GM23338 (cell line): ENCODE data around the gene SBK3. TPM values are rescaled to one million over a fixed set of nuclear protein-coding genes. Genes with fewer than 3 reads are reported as not detected.
"Not testable (repeated sequence)": the region's sequence is repeated elsewhere in the genome, so short reads cannot be mapped to it uniquely, and the experiment has no call there.

Experiments used
- ATAC-seq: fragments of 200-7000 bp; cut with Tn5 transposase; 3 replicates; pipeline ENCODE4 v1.9.1; 2020
- DNase-seq: peaks from one replicate; pipeline ENCODE4 v3.0.0-alpha.2; 2015; ENCODE audit warnings: low spot score
- H2AFZ ChIP-seq: fragments of 200-600 bp; sonication (generic); 2 replicates; pipeline ENCODE4 v1.8.0; 2016; ENCODE audit warnings: antibody characterized with exemption, mild to moderate bottlenecking, moderate library complexity
- H3F3A ChIP-seq: fragments of 200-600 bp; sonication (generic); replicated peaks from 2 replicates; pipeline ENCODE4 v1.8.0; 2017; ENCODE audit warnings: antibody characterized with exemption, mixed run types, low read depth
- H3K27ac ChIP-seq: fragments of 200-600 bp; sonication (generic); 2 replicates; pipeline ENCODE4 v1.6.1; 2016; ENCODE audit warnings: low read depth
- H3K27me3 ChIP-seq: fragments of 200-600 bp; sonication (generic); 2 replicates; pipeline ENCODE4 v1.8.0; 2016; ENCODE audit warnings: mild to moderate bottlenecking, mixed run types, moderate library complexity; ENCODE audit not compliant: insufficient read depth
- H3K36me3 ChIP-seq: fragments of 200-600 bp; sonication (generic); 2 replicates; pipeline ENCODE4 v1.8.0; 2016; ENCODE audit warnings: mild to moderate bottlenecking; ENCODE audit not compliant: insufficient read depth
- H3K4me1 ChIP-seq: fragments of 200-600 bp; sonication (generic); 2 replicates; pipeline ENCODE4 v1.8.0; 2016; ENCODE audit warnings: mild to moderate bottlenecking, moderate library complexity; ENCODE audit not compliant: insufficient read depth
- H3K4me2 ChIP-seq: fragments of 200-600 bp; sonication (generic); 2 replicates; pipeline ENCODE4 v1.7.1; 2017; ENCODE audit warnings: mixed run types
- H3K4me3 ChIP-seq: fragments of 200-600 bp; sonication (generic); 2 replicates; pipeline ENCODE4 v1.6.1; 2016; ENCODE audit warnings: mixed run types
- H3K79me2 ChIP-seq: fragments of 200-600 bp; sonication (generic); replicated peaks from 2 replicates; pipeline ENCODE4 v1.8.0; 2017; ENCODE audit warnings: mild to moderate bottlenecking; ENCODE audit not compliant: insufficient read depth
- H3K9me2 ChIP-seq: fragments of 200-600 bp; sonication (generic); 2 replicates; pipeline ENCODE4 v1.8.0; 2017; ENCODE audit not compliant: insufficient read depth
- H4K20me1 ChIP-seq: fragments of 200-600 bp; sonication (generic); replicated peaks from 2 replicates; pipeline ENCODE4 v1.8.0; 2017; ENCODE audit warnings: mild to moderate bottlenecking; ENCODE audit not compliant: insufficient read depth
- H3K27ac Mint-ChIP-seq: 2 replicates; pipeline ENCODE4 v1.8.0; 2020; ENCODE audit warnings: inconsistent platforms, mild to moderate bottlenecking, moderate library complexity, mixed read lengths
- H3K27me3 Mint-ChIP-seq: 3 replicates; pipeline ENCODE4 v1.8.0; 2022; ENCODE audit warnings: low read depth, mild to moderate bottlenecking, moderate library complexity, mixed read lengths, inconsistent platforms; ENCODE audit not compliant: insufficient read depth, poor library complexity
- H3K36me3 Mint-ChIP-seq: 3 replicates; pipeline ENCODE4 v1.8.0; 2021; ENCODE audit warnings: low read depth, mild to moderate bottlenecking, inconsistent platforms, moderate library complexity, mixed read lengths
- H3K4me1 Mint-ChIP-seq: 3 replicates; pipeline ENCODE4 v1.8.0; 2020; ENCODE audit warnings: mild to moderate bottlenecking, inconsistent platforms, mixed read lengths
- H3K4me3 Mint-ChIP-seq: 3 replicates; pipeline ENCODE4 v1.8.0; 2021; ENCODE audit warnings: moderate library complexity, mild to moderate bottlenecking, inconsistent platforms, mixed read lengths
- H3K9me3 Mint-ChIP-seq: 3 replicates; pipeline ENCODE4 v1.8.0; 2020; ENCODE audit warnings: moderate library complexity, mild to moderate bottlenecking, inconsistent platforms, mixed read lengths
- CREB1 ChIP-seq: fragments of 250-450 bp; sonication (Bioruptor Pico); IDR thresholded peaks from 2 replicates; pipeline ENCODE4 v1.5.0; 2020; ENCODE audit warnings: low read depth, mild to moderate bottlenecking, moderate library complexity
- STAT1 ChIP-seq: IDR thresholded peaks from one replicate; pipeline ENCODE4 v1.6.1; 2016; ENCODE audit warnings: antibody characterized with exemption; ENCODE audit not compliant: unreplicated experiment
- ZNF331 ChIP-seq: fragments of 250-450 bp; sonication (Bioruptor Pico); IDR thresholded peaks from 2 replicates; pipeline ENCODE4 v1.5.0; 2020; ENCODE audit warnings: low read depth, mild to moderate bottlenecking, moderate library complexity
- polyA plus RNA-seq: library from polyadenylated mRNA; unstranded; fragments of >200 nt; fragmentation: Nextera tagmentation; extraction: Ambion mirVana; gene quantifications from 2 replicates; pipeline ENCODE4 v1.2.1, GENCODE V29; 2016
- total RNA-seq: library from RNA; depleted of rRNA; stranded (reverse); fragments of >200 nt; shearing (Covaris generic); gene quantifications from 2 replicates; pipeline ENCODE4 v1.2.3, GENCODE V29; 2014
- TF ChIP-seq, protein P1 (sequence below): IDR thresholded peaks from 2 replicates; pipeline ENCODE4 v1.6.1; 2016; ENCODE audit warnings: antibody characterized with exemption
- TF ChIP-seq, protein P2 (sequence below): IDR thresholded peaks from one replicate; pipeline ENCODE4 v1.6.1; 2018; ENCODE audit warnings: antibody characterized with exemption; ENCODE audit not compliant: unreplicated experiment

SBK3 gene
- total and polyA plus RNA-seq, 2 experiments from 2014 or later: 0.27 to 0.94 TPM

DNA sequence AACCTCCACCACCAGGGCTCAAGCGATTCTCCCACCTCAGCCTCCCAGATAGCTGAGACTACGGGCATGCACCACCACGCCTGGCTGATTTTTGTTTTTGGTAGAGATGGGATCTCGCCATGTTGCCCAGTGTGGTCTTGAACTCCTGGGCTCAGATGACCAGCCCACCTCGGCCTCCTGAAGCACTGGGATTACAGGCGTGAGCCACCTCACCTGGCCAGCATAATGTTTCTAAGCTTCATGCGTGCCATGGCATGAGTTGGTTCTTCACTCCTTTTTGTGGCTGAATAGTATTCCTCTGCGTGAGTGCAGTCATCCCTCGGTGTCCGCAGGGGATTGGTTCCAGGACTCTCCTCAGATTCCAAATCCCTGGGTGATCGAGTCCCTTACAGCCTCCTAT is 39.5 kb upstream of the SBK3 start (continued):
- TF ChIP-seq ZNF331 (no peak), CREB1 (CRISPR knock-in tag) (no peak), STAT1 (no peak)
- TF ChIP-seq, protein P1, sequence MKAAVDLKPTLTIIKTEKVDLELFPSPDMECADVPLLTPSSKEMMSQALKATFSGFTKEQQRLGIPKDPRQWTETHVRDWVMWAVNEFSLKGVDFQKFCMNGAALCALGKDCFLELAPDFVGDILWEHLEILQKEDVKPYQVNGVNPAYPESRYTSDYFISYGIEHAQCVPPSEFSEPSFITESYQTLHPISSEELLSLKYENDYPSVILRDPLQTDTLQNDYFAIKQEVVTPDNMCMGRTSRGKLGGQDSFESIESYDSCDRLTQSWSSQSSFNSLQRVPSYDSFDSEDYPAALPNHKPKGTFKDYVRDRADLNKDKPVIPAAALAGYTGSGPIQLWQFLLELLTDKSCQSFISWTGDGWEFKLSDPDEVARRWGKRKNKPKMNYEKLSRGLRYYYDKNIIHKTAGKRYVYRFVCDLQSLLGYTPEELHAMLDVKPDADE: no peak
- TF ChIP-seq, protein P2, sequence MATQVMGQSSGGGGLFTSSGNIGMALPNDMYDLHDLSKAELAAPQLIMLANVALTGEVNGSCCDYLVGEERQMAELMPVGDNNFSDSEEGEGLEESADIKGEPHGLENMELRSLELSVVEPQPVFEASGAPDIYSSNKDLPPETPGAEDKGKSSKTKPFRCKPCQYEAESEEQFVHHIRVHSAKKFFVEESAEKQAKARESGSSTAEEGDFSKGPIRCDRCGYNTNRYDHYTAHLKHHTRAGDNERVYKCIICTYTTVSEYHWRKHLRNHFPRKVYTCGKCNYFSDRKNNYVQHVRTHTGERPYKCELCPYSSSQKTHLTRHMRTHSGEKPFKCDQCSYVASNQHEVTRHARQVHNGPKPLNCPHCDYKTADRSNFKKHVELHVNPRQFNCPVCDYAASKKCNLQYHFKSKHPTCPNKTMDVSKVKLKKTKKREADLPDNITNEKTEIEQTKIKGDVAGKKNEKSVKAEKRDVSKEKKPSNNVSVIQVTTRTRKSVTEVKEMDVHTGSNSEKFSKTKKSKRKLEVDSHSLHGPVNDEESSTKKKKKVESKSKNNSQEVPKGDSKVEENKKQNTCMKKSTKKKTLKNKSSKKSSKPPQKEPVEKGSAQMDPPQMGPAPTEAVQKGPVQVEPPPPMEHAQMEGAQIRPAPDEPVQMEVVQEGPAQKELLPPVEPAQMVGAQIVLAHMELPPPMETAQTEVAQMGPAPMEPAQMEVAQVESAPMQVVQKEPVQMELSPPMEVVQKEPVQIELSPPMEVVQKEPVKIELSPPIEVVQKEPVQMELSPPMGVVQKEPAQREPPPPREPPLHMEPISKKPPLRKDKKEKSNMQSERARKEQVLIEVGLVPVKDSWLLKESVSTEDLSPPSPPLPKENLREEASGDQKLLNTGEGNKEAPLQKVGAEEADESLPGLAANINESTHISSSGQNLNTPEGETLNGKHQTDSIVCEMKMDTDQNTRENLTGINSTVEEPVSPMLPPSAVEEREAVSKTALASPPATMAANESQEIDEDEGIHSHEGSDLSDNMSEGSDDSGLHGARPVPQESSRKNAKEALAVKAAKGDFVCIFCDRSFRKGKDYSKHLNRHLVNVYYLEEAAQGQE: no peak

DNA sequence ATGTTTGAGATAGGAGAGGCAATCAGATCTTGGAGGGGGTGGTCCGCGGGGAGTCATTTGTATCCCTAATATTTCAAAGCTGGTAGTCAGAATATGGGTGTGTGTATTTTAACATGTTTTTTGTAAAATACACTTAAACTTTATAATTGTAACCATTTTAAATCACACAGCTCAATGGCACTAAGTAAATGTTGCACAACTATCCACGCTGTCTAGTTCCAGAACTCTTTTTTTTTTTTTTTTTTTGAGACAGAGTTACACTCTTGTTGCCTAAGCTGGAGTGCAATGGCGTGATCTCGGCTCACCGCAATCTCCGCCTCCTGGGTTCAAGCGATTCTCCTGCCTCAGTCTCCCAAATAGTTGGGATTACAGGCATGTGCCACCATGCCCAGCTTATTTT is 38.6 kb upstream of the SBK3 start:
- not testable (repeated sequence) for H3K9me3 Mint-ChIP-seq, H3K36me3 Mint-ChIP-seq, H3K27me3 ChIP-seq, H3K36me3 ChIP-seq, H3K9me2 ChIP-seq, H3K4me2 ChIP-seq, DNase-seq, H3K27ac ChIP-seq, ATAC-seq, H3K4me3 ChIP-seq, H3K4me3 Mint-ChIP-seq, H3K27ac Mint-ChIP-seq, H2AFZ ChIP-seq, H4K20me1 ChIP-seq
- Mint-ChIP-seq H3K4me1 (peaks cover 23% of the 10 kb centered on the region), H3K27me3 (peaks cover 25% of the 10 kb centered on the region)
- Histone ChIP-seq H3F3A (peaks cover 23% of the 10 kb centered on the region), H3K79me2 (peaks cover 13% of the 10 kb centered on the region; the same call in 1 of the 2 replicates), H3K4me1 (peaks cover 14% of the 10 kb centered on the region)

DNA sequence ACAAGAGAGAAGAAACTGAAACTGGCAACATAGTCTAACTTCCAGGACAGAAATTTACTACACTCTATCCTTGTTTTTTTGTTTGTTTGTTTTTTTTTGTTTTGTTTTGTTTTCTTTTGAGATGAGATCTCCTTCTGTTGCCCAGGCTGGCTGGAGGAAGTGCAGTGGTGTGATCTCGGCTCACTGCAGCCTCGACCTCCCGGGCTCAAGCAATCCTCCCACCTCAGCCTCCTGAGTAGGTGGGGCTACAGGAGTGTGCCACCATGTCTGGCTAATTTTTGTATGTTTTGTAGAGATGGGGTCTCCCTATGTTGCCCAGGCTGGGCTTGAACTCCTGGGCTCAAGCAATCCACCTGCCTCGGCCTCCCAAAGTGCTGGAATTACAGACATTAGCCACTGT is 36.9 kb upstream of the SBK3 start:
- not testable (repeated sequence) for H3K36me3 ChIP-seq, H3K4me2 ChIP-seq, ATAC-seq, H3K27me3 ChIP-seq, H2AFZ ChIP-seq, H3K27ac Mint-ChIP-seq, H3K27ac ChIP-seq, DNase-seq, H3K9me2 ChIP-seq, H4K20me1 ChIP-seq, H3K9me3 Mint-ChIP-seq, H3K4me3 Mint-ChIP-seq, H3K4me3 ChIP-seq
- H3K27me3 Mint-ChIP-seq: peaks cover 23% of the 10 kb centered on the region
- peaks cover 10% of the 10 kb centered on the region for H3K36me3 Mint-ChIP-seq
- H3K4me1 ChIP-seq: peaks cover 14% of the 10 kb centered on the region
- peaks cover 23% of the 10 kb centered on the region for H3F3A ChIP-seq
- H3K79me2 ChIP-seq: peaks cover 13% of the 10 kb centered on the region; the same call in 1 of the 2 replicates
- peaks cover 21% of the 10 kb centered on the region for H3K4me1 Mint-ChIP-seq
